Heart left ventricle (tissue), 13 donors: ENCODE data around the gene SLC25A42.

ENCODE experiments used
- POLR2A ChIP-seq, 2 donors: fragments of 450-650 bp; IDR thresholded peaks; one replicate each; pipeline ENCODE4 v1.6.1; 2017; ENCODE audit warnings: antibody characterized with exemption in 2 of 2, mild to moderate bottlenecking in 2 of 2, moderate library complexity in 2 of 2
- TF ChIP-seq, protein P1 (sequence below), 12 donors: fragments of 200-600 bp; sonication (generic) in 4 of 12; IDR thresholded peaks; one replicate each; pipeline versions ENCODE4 v1.5.0 to v1.8.0; 2018 to 2022; ENCODE audit warnings: antibody characterized with exemption in 12 of 12, mild to moderate bottlenecking in 5 of 12
- donor health status: ischemic (EF 13 %, LVEDD 7.1; RV severe dilation, severe dysfunction).
- donor health status: DM: no; HTN: yes; CAD: no.
- donor health status: DM: no; HTN: no; CAD: no.
- donor health status: ischemic (EF 25% LVEDD 6.9; RV normal size, moderate dysfunction).
- donor health status: ischemic (EF 25% LVEDD 5.7; RV mildly dilated, moderate dysfunction).
- donor health status: ischemic (EF 35%, LVEDD 5.7; RV mildly dilated, moderate dysfunction).
- donor health status: nonischemic (EF 11% LVEDD 7.7; RV severe dilation, severe dysfunction).
- donor health status: DM: yes; HTN: yes; CAD: no.
- donor health status: PGD.
- donor health status: ischemic (EF 29% LVEDD 5.4; RV normal size, mild dysfunction).
- donor health status: nonischemic (EF 23%, LVEDD 6.1; RV moderate dilation, normal function).

GRCh38 chr19:19039901-19040300, 23.9 kb upstream of the SLC25A42 start:
- TF ChIP-seq, protein P1, sequence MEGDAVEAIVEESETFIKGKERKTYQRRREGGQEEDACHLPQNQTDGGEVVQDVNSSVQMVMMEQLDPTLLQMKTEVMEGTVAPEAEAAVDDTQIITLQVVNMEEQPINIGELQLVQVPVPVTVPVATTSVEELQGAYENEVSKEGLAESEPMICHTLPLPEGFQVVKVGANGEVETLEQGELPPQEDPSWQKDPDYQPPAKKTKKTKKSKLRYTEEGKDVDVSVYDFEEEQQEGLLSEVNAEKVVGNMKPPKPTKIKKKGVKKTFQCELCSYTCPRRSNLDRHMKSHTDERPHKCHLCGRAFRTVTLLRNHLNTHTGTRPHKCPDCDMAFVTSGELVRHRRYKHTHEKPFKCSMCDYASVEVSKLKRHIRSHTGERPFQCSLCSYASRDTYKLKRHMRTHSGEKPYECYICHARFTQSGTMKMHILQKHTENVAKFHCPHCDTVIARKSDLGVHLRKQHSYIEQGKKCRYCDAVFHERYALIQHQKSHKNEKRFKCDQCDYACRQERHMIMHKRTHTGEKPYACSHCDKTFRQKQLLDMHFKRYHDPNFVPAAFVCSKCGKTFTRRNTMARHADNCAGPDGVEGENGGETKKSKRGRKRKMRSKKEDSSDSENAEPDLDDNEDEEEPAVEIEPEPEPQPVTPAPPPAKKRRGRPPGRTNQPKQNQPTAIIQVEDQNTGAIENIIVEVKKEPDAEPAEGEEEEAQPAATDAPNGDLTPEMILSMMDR (IDR thresholded peaks at IDR 0.05), result no peak
- no peak for TF ChIP-seq POLR2A (IDR thresholded peaks at IDR 0.05)
